HCT116 (cell line): ENCODE results near the gene GAL3ST2. TPM values are rescaled to one million over a fixed set of nuclear protein-coding genes. Genes with fewer than 3 reads are reported as not detected.

Experiments
- ATAC-seq: fragments of 200-7000 bp; cut with Tn5 transposase; 2 replicates; pipeline ENCODE4 v1.9.1; 2020; ENCODE audit warnings: mild to moderate bottlenecking, moderate library complexity
- BruUV-seq: library from RNA; stranded (reverse); fragments of 400-500 nt; replicated peaks from 2 replicates; lab custom pipeline; 2021; lab: Mats Ljungman, UMichigan
- CTCF ChIA-PET: fragments of 300-600 bp; sonication (Branson Sonifier 250); formaldehyde crosslinking; loops from one replicate; lab custom pipeline; 2021; ENCODE audit warnings: antibody characterized with exemption; lab: Charles Lee
- POLR2A ChIA-PET: fragments of 300-600, 350-600 bp; sonication (Branson Sonifier 250); formaldehyde crosslinking; loops from one replicate; lab custom pipeline; 2021; ENCODE audit warnings: antibody characterized with exemption; lab: Charles Lee
- RAD21 ChIA-PET, 2 experiments: fragments of 300-600 bp; sonication (Branson Sonifier 250); formaldehyde crosslinking; loops; one replicate each; lab custom pipeline; 2023; ENCODE audit warnings: low total read pairs in 2 of 2; ENCODE audit not compliant: uncharacterized antibody in 2 of 2, unreplicated experiment in 2 of 2, low non-redundant PET in 1 of 2; lab: Charles Lee
- DNase-seq: peaks from one replicate; pipeline ENCODE4 v3.0.0-alpha.2; 2010; ENCODE audit warnings: low read depth, low spot score
- H2AFZ ChIP-seq: fragments of 200-600 bp; shearing (Covaris generic), sonication (generic); 2 replicates; pipeline ENCODE4 v1.6.1; 2017; ENCODE audit warnings: low read depth, mixed run types, mixed read lengths, antibody characterized with exemption, low read length; ENCODE audit not compliant: poor library complexity, severe bottlenecking
- H3K27ac ChIP-seq: 2 replicates; pipeline ENCODE4 v1.5.1; 2012; ENCODE audit warnings: low read depth, low read length
- H3K27me3 ChIP-seq: fragments of 200-600 bp; sonication (generic); 2 replicates; pipeline ENCODE4 v1.6.1; 2016; ENCODE audit warnings: mixed run types, low read length, mixed read lengths; ENCODE audit not compliant: insufficient read depth
- H3K36me3 ChIP-seq, 2 experiments: fragments of 200-500 bp in 1 of 2; fragments of 200-600 bp in 1 of 2; sonication (Bioruptor generic) in 1 of 2; sonication (generic) in 1 of 2; 2 replicates each; pipeline versions ENCODE4 v1.5.1 to v1.6.1; 2014 to 2016; ENCODE audit warnings: low read length in 2 of 2, inconsistent platforms in 1 of 2, mixed read lengths in 1 of 2, mixed run types in 1 of 2; ENCODE audit not compliant: insufficient read depth in 2 of 2, control insufficient read depth in 1 of 2
- H3K4me1 ChIP-seq, 2 experiments: fragments of 200-600 bp in 1 of 2; sonication (generic) in 1 of 2; 2 replicates each; pipeline versions ENCODE4 v1.5.1 to v1.6.1; 2012 to 2017; ENCODE audit warnings: low read length in 2 of 2, inconsistent platforms in 1 of 2, mild to moderate bottlenecking in 1 of 2, mixed read lengths in 1 of 2, mixed run types in 1 of 2, moderate library complexity in 1 of 2; ENCODE audit not compliant: insufficient read depth in 2 of 2, control insufficient read depth in 1 of 2
- H3K4me2 ChIP-seq: fragments of 200-600 bp; sonication (generic); 2 replicates; pipeline ENCODE4 v1.6.1; 2017; ENCODE audit warnings: mixed run types, low read length, mixed read lengths
- H3K4me3 ChIP-seq, 2 experiments: fragments of 200-600 bp in 1 of 2; sonication (generic) in 1 of 2; replicated peaks in 1 of 2; 2 replicates each; pipeline ENCODE4 v1.5.1; 2011 to 2016; ENCODE audit warnings: low read length in 2 of 2, control low read depth in 1 of 2, low read depth in 1 of 2, mild to moderate bottlenecking in 1 of 2, mixed read lengths in 1 of 2, mixed run types in 1 of 2
- H3K79me2 ChIP-seq: fragments of 200-600 bp; sonication (generic); 2 replicates; pipeline ENCODE4 v1.6.1; 2017; ENCODE audit warnings: mild to moderate bottlenecking, mixed run types, low read length, moderate library complexity, mixed read lengths; ENCODE audit not compliant: insufficient read depth
- H3K9ac ChIP-seq: fragments of 200-600 bp; sonication (generic); 2 replicates; pipeline ENCODE4 v1.6.1; 2016; ENCODE audit warnings: low read length, mixed read lengths
- H3K9me2 ChIP-seq: fragments of 200-600 bp; sonication (generic), shearing (Covaris generic); 2 replicates; pipeline ENCODE4 v1.6.1; 2017; ENCODE audit warnings: mixed run types, mild to moderate bottlenecking, moderate library complexity; ENCODE audit not compliant: insufficient read depth
- H3K9me3 ChIP-seq, 2 experiments: fragments of 200-500 bp in 1 of 2; fragments of 200-600 bp in 1 of 2; sonication (Bioruptor generic) in 1 of 2; sonication (generic) in 1 of 2; 2 replicates each; pipeline ENCODE4 v1.6.1; 2014 to 2017; ENCODE audit warnings: low read length in 2 of 2, mixed read lengths in 2 of 2, inconsistent platforms in 1 of 2, low read depth in 1 of 2, mild to moderate bottlenecking in 1 of 2, mixed run types in 1 of 2, moderate library complexity in 1 of 2; ENCODE audit not compliant: control insufficient read depth in 1 of 2, insufficient read depth in 1 of 2
- H4K20me1 ChIP-seq: fragments of 200-600 bp; sonication (generic), shearing (Covaris generic); 2 replicates; pipeline ENCODE4 v1.6.1; 2017; ENCODE audit warnings: mixed run types, mild to moderate bottlenecking, moderate library complexity; ENCODE audit not compliant: insufficient read depth
- ATF3 ChIP-seq: IDR thresholded peaks from 2 replicates; pipeline ENCODE4 v1.6.1; 2012
- CBX3 ChIP-seq: IDR thresholded peaks from 2 replicates; pipeline ENCODE4 v1.6.1; 2012; ENCODE audit warnings: low read depth
- EGR1 ChIP-seq: IDR thresholded peaks from 2 replicates; pipeline ENCODE4 v1.6.1; 2012; ENCODE audit warnings: low read depth
- ELF1 ChIP-seq: IDR thresholded peaks from 2 replicates; pipeline ENCODE4 v1.6.1; 2012; ENCODE audit warnings: low read depth, borderline replicate concordance
- EZH2phosphoT487 ChIP-seq: fragments of 200-600 bp; IDR thresholded peaks from 2 replicates; pipeline ENCODE4 v1.6.1; 2018; ENCODE audit warnings: antibody characterized with exemption, borderline replicate concordance
- FOSL1 ChIP-seq: IDR thresholded peaks from 2 replicates; pipeline ENCODE4 v1.6.1; 2012; ENCODE audit warnings: low read depth
- MAX ChIP-seq: IDR thresholded peaks from 2 replicates; pipeline ENCODE4 v1.6.1; 2012
- POLR2AphosphoS5 ChIP-seq: IDR thresholded peaks from 2 replicates; pipeline ENCODE4 v1.6.1; 2011; ENCODE audit warnings: mild to moderate bottlenecking, low read depth, low read length, moderate library complexity
- RAD21 ChIP-seq: IDR thresholded peaks from 2 replicates; pipeline ENCODE4 v1.6.1; 2012; ENCODE audit warnings: low read depth, mild to moderate bottlenecking
- REST ChIP-seq: IDR thresholded peaks from 2 replicates; pipeline ENCODE4 v1.6.1; 2012; ENCODE audit warnings: low read depth
- SP1 ChIP-seq: IDR thresholded peaks from 2 replicates; pipeline ENCODE4 v1.6.1; 2012; ENCODE audit warnings: low read depth
- YY1 ChIP-seq: IDR thresholded peaks from 2 replicates; pipeline ENCODE4 v1.6.1; 2011; ENCODE audit warnings: low read length, low read depth, moderate library complexity, mild to moderate bottlenecking; ENCODE audit not compliant: insufficient replicate concordance; ENCODE audit errors: extremely low read depth
- ZBTB33 ChIP-seq: IDR thresholded peaks from 2 replicates; pipeline ENCODE4 v1.6.1; 2011; ENCODE audit warnings: mild to moderate bottlenecking, low read length, moderate library complexity; ENCODE audit not compliant: insufficient replicate concordance; ENCODE audit errors: extremely low read depth
- ZNF274 ChIP-seq: fragments of 200-500 bp; sonication (Bioruptor generic); IDR thresholded peaks from 2 replicates; pipeline ENCODE4 v1.6.1; 2014; ENCODE audit warnings: mild to moderate bottlenecking, low read depth, low read length, inconsistent platforms
- intact Hi-C: fragments of 100-400 bp; cut with micrococcal nuclease; formaldehyde crosslinking; loops from 2 replicates; pipeline ENCODE4 v1.10.0; 2022
- total RNA-seq: library from RNA; stranded (reverse); gene quantifications from one replicate; pipeline ENCODE4 v1.2.1, GENCODE V29; 2021; ENCODE audit not compliant: unreplicated experiment

The GAL3ST2 gene
- total RNA-seq, 1 experiment from 2014 or later = 0.44 TPM

- TF ChIP-seq ZNF274 = no peak
Observed at GRCh38 chr2:241762933-241763369, 13.7 kb upstream of the GAL3ST2 start (continued).

- Histone ChIP-seq H3K27me3 (no peaks in the 10 kb centered on the region), H4K20me1 (no peaks in the 10 kb centered on the region), H2AFZ (no peak overlapping the region), H3K9ac (no peak overlapping the region), H3K27ac (no peak overlapping the region), H3K4me2 (no peak overlapping the region), H3K79me2 (no peaks in the 10 kb centered on the region), H3K9me2 (no peaks in the 10 kb centered on the region), H3K4me1 (no peaks in the 10 kb centered on the region), H3K36me3 (peaks cover 7 to 11% of the 10 kb centered on the region in 2 experiments; a peak in 2 of 4 replicates), H3K4me3 (no peak overlapping the region), H3K9me3 (no peaks in the 10 kb centered on the region)
- no peak for ATAC-seq
- ChIA-PET POLR2A (no interaction called here), RAD21 (no interaction called here), CTCF (no interaction called here)
- BruUV-seq = no TSS peak
- intact Hi-C loops = no loop called here
- no peak for DNase-seq
- no peak for TF ChIP-seq POLR2AphosphoS5
- TF ChIP-seq SP1 = no peak
- TF ChIP-seq EZH2phosphoT487 = no peak
- no peak for TF ChIP-seq ATF3
- TF ChIP-seq ELF1 = no peak
- no peak for TF ChIP-seq ZNF274
- TF ChIP-seq EGR1 = no peak
- TF ChIP-seq CBX3 = no peak
- TF ChIP-seq ZBTB33 = no peak
- TF ChIP-seq FOSL1 = no peak
- no peak for TF ChIP-seq MAX
- no peak for TF ChIP-seq YY1
- TF ChIP-seq REST = no peak
- no peak for TF ChIP-seq RAD21
Observed at GRCh38 chr2:241763551-241764274, 12.9 kb upstream of the GAL3ST2 start.
